Common myeloid progenitor, CD34-positive (primary cell): Measurements from ENCODE around the gene HPS5.

Experiments used
- CTCF ChIA-PET: fragments of 350-600 bp; sonication (Branson Sonifier 250); formaldehyde crosslinking; loops from one replicate; lab custom pipeline; 2021; ENCODE audit warnings: antibody characterized with exemption; lab: Charles Lee
- POLR2A ChIA-PET: fragments of 350-600 bp; sonication (Branson Sonifier 250); formaldehyde crosslinking; loops from one replicate; lab custom pipeline; 2021; ENCODE audit warnings: antibody characterized with exemption; lab: Charles Lee
- DNase-seq, 3 donors: peaks; one replicate each; pipeline versions ENCODE4 v3.0.0 to v3.0.0-alpha.2; 2013
- H3K27ac ChIP-seq, 2 experiments: 1 replicate in 1 of 2; 2 replicates in 1 of 2; pipeline ENCODE4 v1.7.0; 2013; ENCODE audit warnings: inconsistent platforms in 2 of 2, low read length in 2 of 2, mild to moderate bottlenecking in 2 of 2, low read depth in 1 of 2, moderate library complexity in 1 of 2; ENCODE audit not compliant: severe bottlenecking in 2 of 2, insufficient read depth in 1 of 2, poor library complexity in 1 of 2
- H3K27me3 ChIP-seq, 5 experiments: replicated peaks in 2 of 5; 1 replicate in 3 of 5; 2 replicates in 2 of 5; pipeline versions ENCODE4 v1.6.1 to v1.7.0; 2013; ENCODE audit warnings: low read length in 4 of 5, mild to moderate bottlenecking in 2 of 5, moderate library complexity in 2 of 5, inconsistent platforms in 1 of 5; ENCODE audit not compliant: insufficient read depth in 5 of 5, control insufficient read depth in 4 of 5
- H3K36me3 ChIP-seq, 4 experiments: 1 replicate in 2 of 4; 2 replicates in 2 of 4; pipeline versions ENCODE4 v1.6.1 to v1.7.0; 2013; ENCODE audit warnings: low read length in 3 of 4, control low read depth in 1 of 4, mild to moderate bottlenecking in 1 of 4; ENCODE audit not compliant: control insufficient read depth in 4 of 4, insufficient read depth in 4 of 4
- H3K4me1 ChIP-seq, 4 experiments: 1 replicate in 3 of 4; 2 replicates in 1 of 4; pipeline versions ENCODE4 v1.6.1 to v1.7.1; 2013; ENCODE audit warnings: low read length in 3 of 4, mild to moderate bottlenecking in 3 of 4, control low read depth in 1 of 4, inconsistent platforms in 1 of 4, moderate library complexity in 1 of 4; ENCODE audit not compliant: control insufficient read depth in 4 of 4, insufficient read depth in 4 of 4; ENCODE audit errors: control extremely low read depth in 1 of 4
- H3K4me3 ChIP-seq, 7 experiments: 1 replicate in 4 of 7; 2 replicates in 3 of 7; pipeline versions ENCODE4 v1.5.1 to v1.7.0; 2013; ENCODE audit warnings: mild to moderate bottlenecking in 7 of 7, low read length in 6 of 7, moderate library complexity in 6 of 7, inconsistent platforms in 2 of 7, low read depth in 2 of 7, control low read depth in 1 of 7; ENCODE audit not compliant: insufficient read depth in 4 of 7, control insufficient read depth in 1 of 7; ENCODE audit errors: extremely low read depth in 1 of 7
- H3K9me3 ChIP-seq, 5 experiments: 1 replicate in 4 of 5; 2 replicates in 1 of 5; pipeline versions ENCODE4 v1.6.1 to v1.7.1; 2013; ENCODE audit warnings: low read length in 4 of 5, mild to moderate bottlenecking in 2 of 5, inconsistent platforms in 1 of 5, low read depth in 1 of 5, moderate library complexity in 1 of 5; ENCODE audit not compliant: control insufficient read depth in 4 of 5, insufficient read depth in 2 of 5; ENCODE audit errors: control extremely low read depth in 1 of 5
- WGBS: methylation state at CpG from one replicate; pipeline ENCODE4 v1.1.5; 2013; ENCODE audit not compliant: insufficient coverage; 5-methylcytosine and 5-hydroxymethylcytosine counted together

HPS5 gene

GRCh38 chr11:18230859-18231258 lies 91.1 kb downstream of the HPS5 start:
- POLR2A ChIA-PET = no interaction called here

GRCh38 chr11:18229501-18229900 lies 92.4 kb downstream of the HPS5 start:
- no peak overlapping the region for H3K4me3 ChIP-seq
- CTCF ChIA-PET = interaction anchor here (1.1 kb wide), 1 partner anchor 17 kb away, joined by 3 read pairs; no protein-coding TSS in a partner anchor
- peak in 1 of 3 donors; percentile 17 for DNase-seq
- no peaks in the 10 kb centered on the region for H3K36me3 ChIP-seq
- POLR2A ChIA-PET = no interaction called here
- peaks cover 0 to 3% (median under 1%) of the 10 kb centered on the region in 4 experiments for H3K4me1 ChIP-seq
- H3K9me3 ChIP-seq = peaks cover 0 to 4% (median 0%) of the 10 kb centered on the region in 5 experiments
- WGBS = no CpG with 5 or more reads among the region's 3 CpGs
- H3K27ac ChIP-seq = no peak overlapping the region
- H3K27me3 ChIP-seq = no peaks in the 10 kb centered on the region

More at GRCh38 chr11:18230859-18231258, 91.1 kb downstream of the HPS5 start:
- DNase-seq = no peak
- Histone ChIP-seq H3K27ac (no peak overlapping the region), H3K4me1 (peaks cover 0 to 3% (median under 1%) of the 10 kb centered on the region in 4 experiments), H3K27me3 (peaks cover 0 to 3% (median 2%) of the 10 kb centered on the region in 5 experiments), H3K36me3 (no peaks in the 10 kb centered on the region), H3K9me3 (peaks cover 0 to 4% (median 0%) of the 10 kb centered on the region in 5 experiments), H3K4me3 (no peak overlapping the region)
- 100% methylated on average over 2 of the region's 2 CpGs for WGBS
- CTCF ChIA-PET = no interaction called here
